Vagina (tissue), 2 donors: Measurements from ENCODE around the gene ELP1. TPM values are rescaled to one million over a fixed set of nuclear protein-coding genes. Genes with fewer than 3 reads are reported as not detected.

ENCODE experiments used
- DNase-seq, 2 donors: peaks; one replicate each; pipeline ENCODE4 v3.0.0-alpha.2; 2017; ENCODE audit errors: extremely low spot score in 2 of 2
- H3K27ac ChIP-seq: fragments of 200-600 bp; sonication (generic); one replicate; pipeline ENCODE4 v1.5.1; 2019
- H3K27me3 ChIP-seq: fragments of 200-600 bp; sonication (generic); one replicate; pipeline ENCODE4 v1.5.1; 2019
- H3K36me3 ChIP-seq, 2 donors: fragments of 200-600 bp; sonication (generic); one replicate each; pipeline ENCODE4 v1.5.1; 2017 to 2019
- H3K4me1 ChIP-seq: fragments of 200-600 bp; sonication (generic); one replicate; pipeline ENCODE4 v1.5.1; 2019
- H3K4me3 ChIP-seq, 2 donors: fragments of 200-600 bp; sonication (generic); 1 replicate in 1 of 2; 2 replicates in 1 of 2; pipeline ENCODE4 v1.5.1; 2016 to 2019
- H3K9me3 ChIP-seq: fragments of 200-600 bp; sonication (generic); one replicate; pipeline ENCODE4 v1.5.1; 2019
- CTCF ChIP-seq, 3 experiments: fragments of 450-650 bp in 2 of 3; fragments of 200-600 bp in 1 of 3; sonication (generic) in 1 of 3; IDR thresholded peaks; one replicate each; pipeline ENCODE4 v1.5.1; 2017 to 2019; ENCODE audit warnings: antibody characterized with exemption in 3 of 3, mild to moderate bottlenecking in 2 of 3, moderate library complexity in 2 of 3
- POLR2A ChIP-seq, 2 donors: fragments of 450-650 bp; IDR thresholded peaks; one replicate each; pipeline ENCODE4 v1.6.1; 2017; ENCODE audit warnings: antibody characterized with exemption in 2 of 2, mild to moderate bottlenecking in 2 of 2, moderate library complexity in 2 of 2
- POLR2AphosphoS5 ChIP-seq, 2 donors: sonication (generic); formaldehyde crosslinking; IDR thresholded peaks; one replicate each; pipeline ENCODE4 v1.9.0; 2017; ENCODE audit warnings: antibody characterized with exemption in 2 of 2, mild to moderate bottlenecking in 2 of 2, low read depth in 1 of 2; ENCODE audit not compliant: insufficient read depth in 1 of 2
- intact Hi-C: fragments of 100-400 bp; cut with DNase I; formaldehyde crosslinking; loops from one replicate; pipeline ENCODE4 v1.15.1; 2023
- total RNA-seq: library from RNA; depleted of rRNA; stranded (reverse); fragments of >200 nt; gene quantifications from one replicate; pipeline ENCODE4 v1.2.3, GENCODE V29; 2016

Gene ELP1, protein sequence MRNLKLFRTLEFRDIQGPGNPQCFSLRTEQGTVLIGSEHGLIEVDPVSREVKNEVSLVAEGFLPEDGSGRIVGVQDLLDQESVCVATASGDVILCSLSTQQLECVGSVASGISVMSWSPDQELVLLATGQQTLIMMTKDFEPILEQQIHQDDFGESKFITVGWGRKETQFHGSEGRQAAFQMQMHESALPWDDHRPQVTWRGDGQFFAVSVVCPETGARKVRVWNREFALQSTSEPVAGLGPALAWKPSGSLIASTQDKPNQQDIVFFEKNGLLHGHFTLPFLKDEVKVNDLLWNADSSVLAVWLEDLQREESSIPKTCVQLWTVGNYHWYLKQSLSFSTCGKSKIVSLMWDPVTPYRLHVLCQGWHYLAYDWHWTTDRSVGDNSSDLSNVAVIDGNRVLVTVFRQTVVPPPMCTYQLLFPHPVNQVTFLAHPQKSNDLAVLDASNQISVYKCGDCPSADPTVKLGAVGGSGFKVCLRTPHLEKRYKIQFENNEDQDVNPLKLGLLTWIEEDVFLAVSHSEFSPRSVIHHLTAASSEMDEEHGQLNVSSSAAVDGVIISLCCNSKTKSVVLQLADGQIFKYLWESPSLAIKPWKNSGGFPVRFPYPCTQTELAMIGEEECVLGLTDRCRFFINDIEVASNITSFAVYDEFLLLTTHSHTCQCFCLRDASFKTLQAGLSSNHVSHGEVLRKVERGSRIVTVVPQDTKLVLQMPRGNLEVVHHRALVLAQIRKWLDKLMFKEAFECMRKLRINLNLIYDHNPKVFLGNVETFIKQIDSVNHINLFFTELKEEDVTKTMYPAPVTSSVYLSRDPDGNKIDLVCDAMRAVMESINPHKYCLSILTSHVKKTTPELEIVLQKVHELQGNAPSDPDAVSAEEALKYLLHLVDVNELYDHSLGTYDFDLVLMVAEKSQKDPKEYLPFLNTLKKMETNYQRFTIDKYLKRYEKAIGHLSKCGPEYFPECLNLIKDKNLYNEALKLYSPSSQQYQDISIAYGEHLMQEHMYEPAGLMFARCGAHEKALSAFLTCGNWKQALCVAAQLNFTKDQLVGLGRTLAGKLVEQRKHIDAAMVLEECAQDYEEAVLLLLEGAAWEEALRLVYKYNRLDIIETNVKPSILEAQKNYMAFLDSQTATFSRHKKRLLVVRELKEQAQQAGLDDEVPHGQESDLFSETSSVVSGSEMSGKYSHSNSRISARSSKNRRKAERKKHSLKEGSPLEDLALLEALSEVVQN (N-terminal part only)
- total RNA-seq: 16.9 TPM

DNA sequence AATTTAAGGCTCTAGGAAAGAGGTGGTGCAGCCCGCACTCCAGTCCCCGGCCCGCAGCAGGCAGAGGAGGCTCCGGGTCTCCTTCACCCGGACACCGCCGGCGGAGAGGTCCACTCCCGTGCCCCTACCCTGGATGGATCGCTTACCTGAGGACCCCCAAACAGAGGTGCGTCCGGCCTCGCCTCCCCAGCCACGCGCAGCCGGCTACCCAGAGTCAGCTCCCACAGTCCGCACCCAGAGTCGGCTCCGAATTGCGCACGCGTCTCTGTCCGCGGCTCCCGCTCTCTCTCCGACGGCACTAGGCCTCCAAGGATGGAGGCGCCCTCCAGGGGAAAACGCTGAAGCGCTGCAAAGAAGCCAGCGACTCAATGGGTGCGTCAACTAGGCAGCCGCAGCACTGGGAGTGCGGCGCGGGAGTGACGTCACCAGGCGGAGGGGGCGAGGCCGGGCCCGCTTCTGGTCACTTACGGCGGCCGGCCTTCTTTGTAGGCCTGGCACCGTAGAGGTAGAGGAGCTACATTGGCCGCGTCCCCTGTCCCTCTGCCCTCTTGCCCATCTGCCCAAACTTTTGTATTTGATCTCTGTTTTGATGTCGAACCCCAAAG, at the start of gene ELP1:
Gene ELP1 (minus strand): TSS at position 407 of the 605 bp plus-strand sequence. CDS start 2,978 bp downstream, outside the sequence.
- Histone ChIP-seq H3K36me3 (peaks cover 0 to 5% of the 10 kb centered on the region in 2 donors), H3K27ac (peak within 1 kb of the TSS; percentile 89), H3K9me3 (no peaks in the 10 kb centered on the region), H3K4me1 (peaks cover 26% of the 10 kb centered on the region), H3K4me3 (peak within 1 kb of the TSS; percentile 92 to 94), H3K27me3 (no peaks in the 10 kb centered on the region)
- intact Hi-C loops: no loop called here
- TF ChIP-seq CTCF (IDR thresholded peaks at IDR 0.05) (no peak), POLR2AphosphoS5 (IDR thresholded peaks at IDR 0.05; ENCODE audit: insufficient read depth in 1 of 2, low read depth in 1 of 2) (peak in 1 of 2 donors; percentile 84), POLR2A (IDR thresholded peaks at IDR 0.05) (no peak)
- peak; percentile 92 to 96 for DNase-seq

- TF ChIP-seq CTCF (IDR thresholded peaks at IDR 0.05) (no peak), POLR2AphosphoS5 (IDR thresholded peaks at IDR 0.05; ENCODE audit: insufficient read depth in 1 of 2, low read depth in 1 of 2) (no peak), POLR2A (IDR thresholded peaks at IDR 0.05) (no peak)
- Histone ChIP-seq H3K27ac (no peak overlapping the region), H3K36me3 (peaks cover 0 to 17% of the 10 kb centered on the region in 2 donors), H3K27me3 (no peaks in the 10 kb centered on the region), H3K4me3 (no peak overlapping the region), H3K4me1 (no peaks in the 10 kb centered on the region), H3K9me3 (no peaks in the 10 kb centered on the region)
- intact Hi-C loops: no loop called here
- no peak for DNase-seq
Measured at GRCh38 chr9:108980893-108981292, 47.0 kb upstream of the ELP1 start.

- peaks cover 0 to 17% of the 10 kb centered on the region in 2 donors for H3K36me3 ChIP-seq
- no peak overlapping the region for H3K4me3 ChIP-seq
- DNase-seq: no peak
- TF ChIP-seq POLR2A (IDR thresholded peaks at IDR 0.05) (no peak), POLR2AphosphoS5 (IDR thresholded peaks at IDR 0.05; ENCODE audit: insufficient read depth in 1 of 2, low read depth in 1 of 2) (no peak)
- H3K4me1 ChIP-seq: peaks cover 11% of the 10 kb centered on the region
- H3K27ac ChIP-seq: no peak overlapping the region
- intact Hi-C loops: no loop called here
- H3K9me3 ChIP-seq: no peaks in the 10 kb centered on the region
- H3K27me3 ChIP-seq: no peaks in the 10 kb centered on the region
Measured at GRCh38 chr9:108978205-108978604, 44.3 kb upstream of the ELP1 start.

GRCh38 chr9:108973895-108974294, 40.0 kb upstream of the ELP1 start:
- H3K27ac ChIP-seq: no peak overlapping the region
- H3K27me3 ChIP-seq: no peaks in the 10 kb centered on the region
- H3K36me3 ChIP-seq: peaks cover 0 to 3% of the 10 kb centered on the region in 2 donors
- no peak for DNase-seq
- no peaks in the 10 kb centered on the region for H3K9me3 ChIP-seq
- no peak overlapping the region for H3K4me3 ChIP-seq
- TF ChIP-seq POLR2AphosphoS5 (IDR thresholded peaks at IDR 0.05; ENCODE audit: insufficient read depth in 1 of 2, low read depth in 1 of 2) (no peak), CTCF (IDR thresholded peaks at IDR 0.05) (no peak), POLR2A (IDR thresholded peaks at IDR 0.05) (no peak)
- H3K4me1 ChIP-seq: peaks cover 27% of the 10 kb centered on the region
- intact Hi-C loops: no loop called here
